HL-60 (cell line): ENCODE results near the gene MND1.

Source experiments
- CTCF ChIP-seq: IDR thresholded peaks from one replicate; pipeline ENCODE4 v1.5.1; 2011; ENCODE audit warnings: low read length, control low read depth, inconsistent platforms; ENCODE audit not compliant: insufficient read depth
- GABPA ChIP-seq: IDR thresholded peaks from 2 replicates; pipeline ENCODE4 v1.6.1; 2012; ENCODE audit warnings: low read depth
- POLR2AphosphoS5 ChIP-seq: IDR thresholded peaks from 2 replicates; pipeline ENCODE4 v1.6.1; 2012; ENCODE audit warnings: low read depth
- REST ChIP-seq: IDR thresholded peaks from 2 replicates; pipeline ENCODE4 v1.6.1; 2012; ENCODE audit warnings: low read depth; ENCODE audit not compliant: insufficient replicate concordance
- SPI1 ChIP-seq: IDR thresholded peaks from 2 replicates; pipeline ENCODE4 v1.6.1; 2012; ENCODE audit warnings: low read depth, mild to moderate bottlenecking, borderline replicate concordance

DNA sequence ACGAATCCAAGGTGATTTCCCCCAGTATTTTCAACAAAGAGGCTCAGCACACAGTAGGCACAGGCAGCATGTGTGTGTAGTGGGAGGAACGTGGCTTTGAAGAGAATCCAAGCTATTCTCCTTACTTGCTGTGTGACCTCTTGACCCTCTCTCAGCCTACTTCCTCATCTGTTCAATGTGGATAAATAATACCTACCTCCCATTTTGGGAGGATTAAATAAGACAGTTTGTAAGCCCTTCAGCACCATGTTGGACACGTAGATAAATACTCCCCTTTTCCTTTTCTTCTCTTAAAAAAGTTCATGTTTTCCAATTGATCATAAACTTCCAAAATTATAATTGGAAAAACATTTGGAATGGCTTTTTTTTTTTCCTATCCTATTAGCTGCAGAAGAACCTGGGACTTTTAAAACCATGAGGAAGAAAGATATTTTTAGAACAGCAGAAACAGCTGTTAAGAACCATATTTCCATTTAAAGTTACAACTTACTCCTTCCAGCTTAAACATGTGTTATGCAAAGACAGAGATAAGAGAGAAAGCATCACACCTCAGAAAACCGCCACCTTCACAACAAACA is 65.5 kb downstream of the MND1 start:
- TF ChIP-seq SPI1, result no peak
- no peak for TF ChIP-seq CTCF
- no peak for TF ChIP-seq POLR2AphosphoS5
- no peak for TF ChIP-seq REST
- no peak for TF ChIP-seq GABPA
